ENCODE data around the gene VEPH1. TPM values are rescaled to one million over a fixed set of nuclear protein-coding genes. Genes with fewer than 3 reads are reported as not detected.

The VEPH1 gene
- total RNA-seq, 1 experiment from 2014 or later = 7.7 TPM

DNA sequence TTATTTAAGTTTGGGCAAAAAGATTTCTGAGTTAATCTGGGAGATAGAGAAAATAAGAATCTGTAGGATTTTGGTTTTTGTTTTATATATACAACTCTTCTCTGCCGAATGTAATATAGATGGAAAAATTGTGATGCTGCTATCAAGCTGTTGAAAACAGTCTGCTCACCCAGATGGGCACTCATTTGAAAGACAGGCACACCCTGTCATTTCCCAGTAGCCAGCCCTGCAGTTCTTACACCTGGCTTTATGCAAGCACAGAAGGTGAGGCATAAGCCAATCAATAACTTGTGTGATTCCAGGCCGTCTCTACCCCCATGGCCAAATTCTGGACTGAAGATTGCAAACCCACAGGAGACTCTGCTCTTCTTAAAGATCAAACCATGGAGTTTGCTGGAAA, 93.7 kb downstream of the VEPH1 start:
- Histone ChIP-seq H4K5ac (ENCODE audit: insufficient read length, low read depth, low read length) (no peak overlapping the region), H3T11ph (ENCODE audit: low read length) (no peak overlapping the region), H3K79me1 (ENCODE audit: insufficient read depth, low read depth, low read length, poor library complexity, severe bottlenecking) (no peaks in the 10 kb centered on the region), H3K4me2 (ENCODE audit: insufficient read depth, insufficient read length, low read length) (no peak overlapping the region), H4K91ac (ENCODE audit: insufficient read length, low read depth, low read length) (no peak overlapping the region), H3K27me3 (ENCODE audit: insufficient read depth, low read length) (no peaks in the 10 kb centered on the region), H2BK12ac (ENCODE audit: insufficient read length, low read depth, low read length) (no peak overlapping the region), H2BK20ac (ENCODE audit: low read depth, low read length, poor library complexity, severe bottlenecking) (no peak overlapping the region), H3K4me1 (ENCODE audit: insufficient read depth, low read length) (peaks cover 5% of the 10 kb centered on the region; the same call in 1 of the 2 replicates), H4K20me1 (ENCODE audit: control insufficient read depth, insufficient read depth, insufficient read length) (no peaks in the 10 kb centered on the region), H3K56ac (ENCODE audit: insufficient read length, low read depth, low read length) (no peak overlapping the region), H3K23me2 (ENCODE audit: insufficient read length, low read depth, low read length, poor library complexity, severe bottlenecking) (no peaks in the 10 kb centered on the region), H3K14ac (ENCODE audit: insufficient read depth, low read length) (no peak overlapping the region), H3K79me2 (ENCODE audit: insufficient read depth, low read length) (no peaks in the 10 kb centered on the region), H4K8ac (replicated peaks; ENCODE audit: insufficient read length, low read depth, low read length) (no peak overlapping the region), H3K4ac (ENCODE audit: low read depth, low read length) (no peak overlapping the region), H2AFZ (ENCODE audit: low read length) (no peak overlapping the region), H3K9ac (ENCODE audit: extremely low read depth, insufficient read length, low read length) (no peak overlapping the region), H2BK120ac (ENCODE audit: low read depth, low read length, poor library complexity, severe bottlenecking) (no peak overlapping the region), H3K9me3 (ENCODE audit: control insufficient read depth, low read depth, low read length) (no peaks in the 10 kb centered on the region), H2BK15ac (ENCODE audit: low read depth, low read length) (no peak overlapping the region), H3K23ac (ENCODE audit: insufficient read length, low read depth, low read length) (no peak overlapping the region), H2BK5ac (ENCODE audit: insufficient read length, low read length) (no peak overlapping the region), H2AK5ac (ENCODE audit: insufficient read length, low read length) (no peak overlapping the region), H3K18ac (ENCODE audit: insufficient read length, low read depth, low read length) (no peak overlapping the region), H3K27ac (ENCODE audit: insufficient read length, low read depth, low read length) (no peak overlapping the region)
- Mint-ChIP-seq H3K27ac (peak overlapping the region in 1 of 3 experiments; percentile 76; a peak in 1 of 7 replicates), H3K36me3 (ENCODE audit: insufficient read depth in 1 of 3, low read depth in 3 of 3) (0 out of 7 replicates have a peak, but pooled peaks cover 0 to 2% (median 0%) of the 10 kb centered on the region in 3 experiments), H3K4me3 (no peak overlapping the region), H3K9me3 (no peaks in the 10 kb centered on the region), H3K4me1 (peaks cover 7 to 13% of the 10 kb centered on the region in 2 experiments), H3K27me3 (ENCODE audit: low read depth) (no peaks in the 10 kb centered on the region)
- DNase-seq = no peak
- TF ChIP-seq, protein P1, sequence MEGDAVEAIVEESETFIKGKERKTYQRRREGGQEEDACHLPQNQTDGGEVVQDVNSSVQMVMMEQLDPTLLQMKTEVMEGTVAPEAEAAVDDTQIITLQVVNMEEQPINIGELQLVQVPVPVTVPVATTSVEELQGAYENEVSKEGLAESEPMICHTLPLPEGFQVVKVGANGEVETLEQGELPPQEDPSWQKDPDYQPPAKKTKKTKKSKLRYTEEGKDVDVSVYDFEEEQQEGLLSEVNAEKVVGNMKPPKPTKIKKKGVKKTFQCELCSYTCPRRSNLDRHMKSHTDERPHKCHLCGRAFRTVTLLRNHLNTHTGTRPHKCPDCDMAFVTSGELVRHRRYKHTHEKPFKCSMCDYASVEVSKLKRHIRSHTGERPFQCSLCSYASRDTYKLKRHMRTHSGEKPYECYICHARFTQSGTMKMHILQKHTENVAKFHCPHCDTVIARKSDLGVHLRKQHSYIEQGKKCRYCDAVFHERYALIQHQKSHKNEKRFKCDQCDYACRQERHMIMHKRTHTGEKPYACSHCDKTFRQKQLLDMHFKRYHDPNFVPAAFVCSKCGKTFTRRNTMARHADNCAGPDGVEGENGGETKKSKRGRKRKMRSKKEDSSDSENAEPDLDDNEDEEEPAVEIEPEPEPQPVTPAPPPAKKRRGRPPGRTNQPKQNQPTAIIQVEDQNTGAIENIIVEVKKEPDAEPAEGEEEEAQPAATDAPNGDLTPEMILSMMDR (conservative IDR thresholded peaks at IDR 0.05) = no peak
- no CpG with 5 or more reads among the region's 2 CpGs for WGBS (ENCODE audit: extremely low coverage, insufficient read length, low lambda C conversion rate)
